COR-L47 (cell line): ENCODE measurements around the gene PCID2.
A peak's percentile ranks its signal among the peaks of the same experiment; 100 is the strongest.

Experiments
- DNase-seq: peaks from one replicate; lab custom pipeline; 2025; lab: John Stamatoyannopoulos, UW

Gene PCID2

DNA sequence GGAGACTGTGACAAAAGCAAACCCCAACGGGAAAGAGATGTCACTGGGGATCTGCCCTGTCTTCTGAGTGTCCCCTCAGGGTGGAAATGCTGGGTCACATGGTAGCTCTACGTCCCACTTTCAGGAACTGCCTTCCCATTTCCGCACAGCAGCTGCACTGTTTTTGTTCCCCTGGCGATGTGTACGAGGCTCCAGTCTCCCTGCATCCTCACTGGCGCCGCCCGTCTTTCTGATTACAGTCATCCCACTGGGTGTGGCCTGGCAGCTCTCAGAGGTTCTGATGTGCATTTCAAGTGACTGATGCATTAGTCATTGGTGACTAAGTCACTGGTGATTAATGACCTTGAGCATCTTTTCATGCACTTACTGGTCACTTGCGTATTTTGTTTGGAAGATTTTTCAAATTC is 21.2 kb downstream of the PCID2 start:
- DNase-seq, result peak; percentile 2

DNA sequence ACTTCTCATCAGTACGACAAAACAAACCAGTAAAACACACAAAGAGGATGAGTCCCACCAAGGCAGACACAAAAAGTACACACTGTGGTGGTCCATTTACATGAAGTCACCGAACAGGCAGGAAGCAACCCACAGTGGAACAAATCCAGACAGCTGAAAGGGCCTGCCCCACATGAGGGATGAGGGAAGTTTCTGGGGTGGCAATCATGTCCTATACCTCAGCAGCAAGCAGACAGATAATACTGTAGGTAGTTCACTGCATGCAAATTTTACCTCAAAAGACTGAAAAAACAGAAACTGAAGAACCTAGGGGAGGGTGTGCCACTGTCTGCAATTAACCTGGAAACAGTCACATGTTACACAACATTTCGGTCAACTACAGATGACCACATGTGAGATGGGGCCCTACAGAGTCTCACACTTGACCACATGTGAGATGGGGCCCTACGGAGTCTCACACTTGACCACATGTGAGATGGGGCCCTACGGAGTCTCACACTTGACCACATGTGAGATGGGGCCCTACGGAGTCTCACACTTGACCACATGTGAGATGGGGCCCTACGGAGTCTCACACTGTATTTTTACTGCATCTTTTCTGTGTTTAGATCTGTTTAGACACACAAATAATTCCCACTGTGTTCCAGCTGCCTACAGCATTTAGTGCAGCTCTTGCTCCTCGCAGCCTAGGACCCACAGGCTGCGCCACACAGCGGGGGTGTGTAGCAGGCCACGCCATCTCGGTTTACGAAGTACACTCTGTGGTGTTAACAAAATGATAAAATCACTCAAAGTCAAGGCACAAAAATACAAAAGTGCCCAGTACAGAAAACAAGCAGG is 22.2 kb downstream of the PCID2 start:
- DNase-seq, result no peak

DNA sequence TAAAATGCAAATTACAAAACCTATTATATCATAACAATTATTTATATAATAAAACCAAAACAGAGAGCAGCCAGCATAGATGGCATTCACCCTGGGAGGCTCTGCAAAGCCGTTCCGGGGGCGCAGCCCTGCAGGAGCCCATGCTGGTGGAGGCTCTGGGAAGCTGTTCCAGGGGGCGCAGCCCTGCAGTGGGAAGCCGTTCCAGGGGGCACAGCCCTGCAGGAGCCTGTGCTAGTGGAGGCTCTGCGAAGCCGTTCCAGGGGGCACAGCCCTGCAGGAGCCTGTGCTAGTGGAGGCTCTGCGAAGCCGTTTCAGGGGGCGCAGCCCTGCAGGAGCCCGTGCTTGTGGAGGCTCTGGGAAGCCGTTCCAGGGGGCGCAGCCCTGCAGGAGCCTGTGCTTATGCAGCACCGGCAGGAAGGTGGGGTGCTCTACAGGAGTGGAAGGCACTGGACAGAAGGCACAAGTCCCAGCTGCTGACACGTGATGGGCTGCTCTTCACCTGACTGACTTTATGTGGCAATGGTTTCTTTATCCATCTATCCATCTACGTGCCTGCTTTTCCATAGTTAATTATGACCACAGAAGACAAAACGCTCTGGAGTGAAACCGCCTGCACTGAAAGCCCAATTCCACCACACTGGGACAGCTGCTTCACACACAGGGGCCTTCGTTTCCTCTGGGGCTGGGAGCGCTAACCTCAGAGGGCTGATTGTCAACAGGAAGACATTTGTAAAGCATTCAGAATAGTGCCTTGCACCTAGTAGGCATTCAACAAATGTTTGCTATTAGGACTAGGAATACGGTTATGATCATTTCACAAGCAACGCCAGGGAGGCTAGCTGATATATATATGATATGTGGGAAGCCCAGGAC is 23.7 kb downstream of the PCID2 start:
- peak; percentile 34 for DNase-seq

DNA sequence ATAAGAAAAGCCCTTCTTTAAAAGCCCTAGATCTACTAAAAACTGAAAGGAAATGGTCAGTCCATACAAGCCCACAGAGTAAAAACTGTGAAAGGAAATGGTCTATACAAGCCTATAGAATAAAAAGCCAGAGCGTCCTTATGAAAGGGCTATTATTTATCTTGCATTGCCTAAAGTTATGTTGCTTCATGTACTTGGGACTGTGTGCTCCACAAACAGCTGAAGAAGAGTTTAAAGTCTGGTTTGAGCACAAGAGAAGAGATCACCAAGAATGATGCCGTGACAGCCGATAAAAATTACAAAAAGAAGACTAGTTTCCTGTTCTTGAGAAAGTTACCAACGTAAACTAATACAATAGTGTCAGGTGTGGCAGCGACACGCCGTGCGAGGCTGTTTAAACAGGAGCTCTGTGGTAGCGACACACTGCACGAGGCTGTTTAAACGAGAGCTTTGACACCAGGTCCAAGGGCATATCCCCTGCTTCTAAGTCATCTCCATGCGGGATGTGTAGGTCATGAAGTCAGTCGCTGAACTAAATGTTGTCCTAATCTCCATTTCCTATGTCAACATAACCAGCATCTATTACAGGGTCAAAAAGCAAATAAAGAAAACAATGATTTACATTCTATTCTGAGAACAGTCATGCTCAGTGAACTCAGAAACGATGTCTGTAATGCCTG is 24.9 kb downstream of the PCID2 start:
- no peak for DNase-seq

DNA sequence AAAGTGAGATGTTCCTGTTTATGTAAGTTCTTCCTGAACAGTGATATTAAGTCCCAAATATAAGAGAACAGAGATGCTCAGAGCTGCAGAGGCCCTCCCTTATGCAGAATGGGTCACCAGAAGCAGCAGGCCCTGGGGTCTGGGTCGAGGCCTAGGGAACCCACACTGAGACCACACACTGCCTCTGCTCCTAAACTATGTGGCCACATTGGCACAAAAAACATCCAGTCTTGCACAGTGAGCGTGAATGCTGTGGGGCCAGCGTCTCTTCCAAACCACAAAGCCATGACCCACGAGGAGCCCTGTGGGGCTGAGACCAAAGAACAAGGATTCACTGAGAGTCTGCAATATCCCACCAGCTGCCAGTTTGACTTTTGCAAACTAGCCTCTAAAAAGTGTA is 26.4 kb downstream of the PCID2 start:
- no peak for DNase-seq

DNA sequence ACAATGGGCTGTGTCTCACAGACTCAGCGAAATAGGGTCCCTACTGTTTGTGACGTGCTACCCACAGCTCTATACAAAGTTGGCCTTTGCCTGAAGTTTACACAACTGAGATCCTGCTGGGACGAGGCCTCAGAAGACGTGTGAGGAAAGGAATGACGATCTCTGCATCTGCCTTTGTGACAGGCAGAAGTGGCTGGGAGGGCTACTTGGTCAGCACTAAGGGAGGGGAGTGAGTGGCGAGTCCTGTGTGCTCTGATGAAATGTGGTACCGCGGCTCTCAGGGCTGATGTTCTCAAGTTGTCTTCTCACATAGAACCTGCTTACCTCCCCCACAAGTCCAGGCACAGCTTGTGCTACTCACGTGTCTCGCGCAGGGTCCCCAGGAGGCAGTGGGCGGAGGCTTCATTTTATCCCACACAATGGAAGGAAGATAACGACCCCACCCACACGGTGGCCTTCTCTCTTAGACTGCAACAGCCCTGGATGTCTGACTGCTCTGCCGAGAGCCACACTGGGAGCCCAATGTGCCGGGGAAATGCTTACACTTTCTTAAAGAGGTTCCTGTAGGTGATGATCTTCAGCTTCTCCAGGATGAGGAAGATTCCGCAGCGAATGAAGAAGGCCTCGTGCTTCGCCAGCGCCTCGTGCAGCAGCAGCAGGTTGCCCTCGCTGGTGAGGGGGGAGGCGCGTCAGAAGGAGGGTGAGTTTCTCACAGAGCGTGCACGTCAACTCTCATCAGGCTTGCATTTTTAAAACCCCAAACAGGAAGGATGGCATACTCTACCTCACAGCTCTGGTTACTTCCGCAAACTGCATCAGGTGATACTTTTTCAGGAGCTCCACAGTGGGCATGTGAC is 28.9 kb downstream of the PCID2 start:
- no peak for DNase-seq

DNA sequence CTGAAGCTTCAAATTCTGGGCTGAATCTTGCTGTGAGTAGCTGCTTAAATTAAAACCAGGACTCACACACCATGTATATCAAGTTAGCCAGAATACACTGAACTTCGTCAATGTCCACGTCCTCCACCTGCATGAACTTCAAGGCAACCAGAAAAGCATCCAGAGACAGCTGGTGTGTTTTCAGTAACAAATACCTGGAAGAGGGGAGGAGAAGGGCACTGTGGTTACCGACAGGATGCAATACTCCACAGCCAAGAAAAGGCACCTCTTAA is 29.6 kb downstream of the PCID2 start:
- DNase-seq, result no peak

DNA sequence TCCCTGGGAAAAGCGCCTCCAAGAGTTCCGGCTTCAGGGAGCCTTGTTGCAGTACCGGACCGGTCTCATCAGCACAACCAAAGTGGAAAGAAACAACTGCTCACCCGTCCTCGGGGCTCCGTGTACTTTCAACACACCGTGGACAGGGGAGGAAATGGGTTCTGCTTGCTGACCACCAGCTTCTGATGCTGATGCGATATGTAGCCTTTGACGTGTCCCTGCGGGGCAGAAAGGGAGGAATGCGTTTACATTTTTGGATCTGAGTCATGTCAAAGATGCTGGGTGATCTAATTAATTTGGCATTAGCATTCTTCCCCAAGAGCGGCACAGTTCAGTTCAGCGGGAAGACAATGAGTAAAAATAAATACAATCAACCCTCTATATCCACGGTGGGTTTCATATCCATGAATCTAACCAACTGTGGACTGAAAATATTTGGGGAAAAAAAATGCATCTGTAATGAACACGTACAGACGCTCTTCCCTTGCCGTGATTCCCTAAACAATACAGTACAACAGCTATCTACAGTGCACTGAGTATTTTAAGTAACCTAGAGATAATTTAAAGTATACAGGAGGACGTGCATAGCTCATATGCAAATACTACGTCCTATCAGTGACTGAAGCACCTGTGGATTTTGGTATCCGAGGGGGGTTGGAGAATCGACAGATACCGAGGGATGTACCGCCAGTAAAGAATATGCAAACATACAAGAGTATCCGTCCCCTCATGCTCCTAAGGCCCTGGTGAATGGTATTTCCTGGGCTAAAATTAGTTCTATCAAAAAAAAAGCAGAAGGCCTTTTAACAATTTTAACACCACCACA is 30.2 kb downstream of the PCID2 start:
- no peak for DNase-seq

DNA sequence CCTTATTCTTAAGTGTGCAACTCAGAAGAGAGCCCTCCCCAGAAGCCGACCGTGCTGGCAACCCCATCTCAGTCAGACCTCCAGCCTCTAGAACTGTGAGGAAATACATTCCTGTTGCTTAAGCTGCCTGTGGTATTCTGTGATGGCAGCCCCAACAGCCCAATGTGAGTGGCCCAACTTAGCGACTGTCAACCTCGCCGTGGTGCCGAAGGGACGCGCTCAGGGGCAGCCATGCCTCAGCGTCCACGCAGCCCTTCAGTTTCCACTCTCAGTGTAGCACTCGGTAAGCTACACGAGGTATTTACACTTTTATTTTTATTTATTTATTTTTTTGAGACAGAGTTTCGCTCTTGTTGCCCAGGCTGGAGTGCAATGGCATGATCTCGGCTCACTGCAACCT is 31.6 kb downstream of the PCID2 start:
- no peak for DNase-seq

DNA sequence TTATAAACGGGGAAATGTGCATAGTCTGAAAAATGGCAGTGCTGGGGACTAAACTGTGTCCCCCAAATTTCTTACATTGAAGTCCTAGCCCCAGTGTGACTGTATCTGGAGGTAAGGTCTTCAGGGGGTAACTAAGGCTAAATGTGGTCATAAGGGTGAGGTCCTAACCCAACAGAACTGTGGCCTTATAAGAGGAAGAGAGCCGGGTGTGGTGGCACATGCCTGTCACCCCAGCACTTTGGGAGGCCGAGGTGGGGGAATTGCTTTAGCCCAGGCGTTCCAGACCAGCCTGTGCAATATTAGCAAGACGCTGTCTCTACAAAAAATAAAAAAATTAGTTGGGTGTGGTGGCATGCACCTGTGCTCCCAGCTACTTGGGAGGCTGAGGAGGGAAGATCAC is 32.2 kb downstream of the PCID2 start:
- DNase-seq, result no peak

DNA sequence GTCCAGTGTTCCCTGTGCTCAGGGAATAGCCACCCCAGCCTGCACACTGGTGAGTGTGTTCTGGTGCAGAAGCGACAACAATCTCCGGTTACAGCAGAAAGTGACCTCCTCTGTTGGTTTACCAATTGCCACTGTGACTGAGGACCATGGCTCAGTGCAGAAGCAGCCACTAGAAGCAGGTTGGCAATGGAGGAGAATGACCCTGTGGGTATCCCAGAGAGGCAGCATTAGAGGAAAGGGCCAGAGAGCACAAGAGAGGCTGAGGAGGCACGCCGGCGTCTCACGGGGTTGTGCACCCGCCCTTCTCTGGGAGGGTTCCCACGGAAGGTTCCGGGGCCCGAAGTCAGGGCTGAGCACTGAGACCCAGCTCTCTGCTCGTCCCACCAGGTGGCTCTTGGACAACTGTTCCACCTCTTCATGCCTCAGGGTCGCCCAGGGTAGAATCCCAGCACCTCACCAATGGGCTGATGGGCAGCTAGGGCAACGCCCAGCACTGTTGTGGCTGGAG is 36.0 kb downstream of the PCID2 start:
- DNase-seq, result no peak

DNA sequence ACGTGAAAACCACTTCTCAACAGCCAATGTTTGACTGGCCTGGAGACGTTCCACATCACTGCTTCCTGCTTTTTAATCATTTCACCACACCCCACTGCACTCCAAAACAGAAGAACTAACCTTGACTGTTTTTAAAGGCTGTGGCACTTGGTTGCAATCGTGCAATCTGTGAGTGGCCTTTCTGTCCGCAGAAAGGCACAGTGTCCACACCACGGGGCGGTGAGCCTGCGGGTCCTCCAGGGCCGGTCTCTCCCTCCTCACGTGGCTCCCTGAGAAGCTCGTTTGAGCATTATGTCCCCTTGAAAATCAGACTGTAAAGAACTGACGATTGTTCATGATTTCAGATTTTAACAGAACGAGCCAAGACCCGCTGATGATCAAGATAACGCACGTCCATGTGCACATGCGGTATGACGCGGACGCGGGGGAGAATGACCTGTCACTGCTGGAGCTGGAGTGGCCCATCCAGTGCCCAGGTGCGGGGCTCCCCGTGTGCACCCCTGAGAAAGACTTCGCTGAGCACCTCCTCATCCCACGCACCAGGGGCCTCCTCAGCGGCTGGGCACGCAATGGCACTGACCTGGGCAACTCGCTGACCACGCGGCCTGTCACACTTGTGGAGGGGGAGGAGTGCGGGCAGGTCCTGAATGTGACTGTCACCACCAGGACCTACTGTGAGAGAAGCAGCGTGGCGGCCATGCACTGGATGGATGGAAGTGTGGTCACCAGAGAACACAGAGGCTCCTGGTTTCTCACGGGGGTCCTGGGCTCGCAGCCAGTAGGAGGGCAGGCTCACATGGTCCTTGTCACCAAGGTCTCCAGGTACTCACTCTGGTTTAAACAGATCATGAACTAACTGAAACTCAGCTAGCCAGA is 37.0 kb downstream of the PCID2 start:
- no peak for DNase-seq

DNA sequence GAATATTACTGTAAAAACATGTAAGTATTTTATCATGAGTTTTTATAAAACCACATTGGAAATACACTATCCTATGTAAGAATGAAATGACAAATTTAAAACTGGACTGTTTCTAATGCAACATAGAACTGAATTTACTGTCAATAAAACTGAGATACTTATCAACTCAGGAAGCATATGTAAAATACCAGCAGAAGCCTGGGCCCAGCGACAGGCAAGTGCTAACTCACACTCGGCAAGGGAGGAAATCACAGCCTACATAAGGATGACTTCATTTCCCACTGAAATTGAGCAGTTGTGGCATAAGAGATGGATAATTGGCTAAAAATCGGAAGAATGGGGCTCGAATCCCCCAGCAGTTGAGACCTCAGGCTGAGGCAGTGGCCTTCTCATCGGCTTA is 38.0 kb downstream of the PCID2 start:
- DNase-seq, result no peak

DNA sequence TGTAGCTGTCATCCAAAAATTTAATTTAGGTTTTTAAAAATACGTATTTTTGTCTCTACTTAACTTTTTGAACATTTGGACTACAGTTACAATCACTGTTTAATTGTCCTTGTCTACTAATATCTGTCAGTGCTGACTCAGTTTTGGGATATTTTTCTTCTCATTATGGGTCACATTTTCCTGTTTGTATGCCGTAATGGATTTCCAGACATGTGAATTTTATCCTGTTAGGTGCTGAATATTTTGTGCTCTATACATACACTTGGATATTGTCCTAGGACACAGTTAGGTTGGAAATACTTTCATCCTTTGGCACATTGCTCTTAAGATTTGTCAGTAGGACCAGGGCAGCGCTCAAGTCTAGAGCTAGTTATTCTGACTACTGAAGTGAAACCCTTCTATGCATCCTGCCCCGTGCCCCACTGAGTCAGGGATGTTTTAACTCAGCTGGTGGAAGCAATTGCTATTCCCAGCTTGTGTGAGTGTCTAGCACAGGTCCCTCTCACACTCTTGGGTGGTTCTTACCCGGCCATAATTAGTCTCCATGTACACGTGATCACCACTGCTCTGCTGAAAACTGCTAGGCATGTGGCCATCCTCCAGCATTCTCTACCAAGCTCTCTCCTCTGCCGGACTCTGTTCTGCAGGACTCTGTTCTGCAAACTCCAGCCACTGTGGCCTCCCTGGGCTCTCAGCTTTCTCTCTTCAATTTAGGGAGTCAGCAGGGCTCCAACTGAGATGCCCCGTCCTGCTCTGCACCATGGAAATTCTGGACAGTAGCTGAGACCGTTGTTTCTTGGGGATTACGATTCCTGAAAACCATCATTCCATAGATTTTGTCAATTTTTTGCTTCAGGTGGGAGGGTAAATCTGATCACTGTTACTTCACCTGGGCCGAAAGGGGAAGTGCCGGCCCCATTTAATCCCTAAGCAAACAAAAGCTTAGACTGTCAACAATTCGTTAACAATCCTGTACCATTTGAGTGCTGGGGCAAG is 38.9 kb downstream of the PCID2 start:
- DNase-seq, result no peak

DNA sequence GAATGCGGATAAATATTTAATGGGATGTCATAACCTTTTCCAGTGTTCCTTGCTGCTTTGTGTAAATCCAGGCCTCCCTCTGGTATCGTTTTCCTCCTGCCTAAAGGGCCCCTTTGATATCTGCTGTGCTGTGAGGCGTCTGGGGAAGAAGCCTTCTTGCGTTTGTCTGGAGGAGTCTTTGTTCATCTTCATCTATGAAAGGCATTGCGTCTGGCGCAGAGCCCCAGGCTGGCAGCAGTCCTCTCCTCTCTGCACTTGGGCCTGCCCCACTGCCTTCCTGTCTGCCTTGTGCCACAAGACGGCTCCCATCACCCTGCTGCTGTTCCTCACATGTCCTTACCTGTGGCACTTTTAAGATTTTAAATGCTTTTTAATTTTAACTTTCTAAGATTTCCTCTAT is 40.3 kb downstream of the PCID2 start:
- no peak for DNase-seq

DNA sequence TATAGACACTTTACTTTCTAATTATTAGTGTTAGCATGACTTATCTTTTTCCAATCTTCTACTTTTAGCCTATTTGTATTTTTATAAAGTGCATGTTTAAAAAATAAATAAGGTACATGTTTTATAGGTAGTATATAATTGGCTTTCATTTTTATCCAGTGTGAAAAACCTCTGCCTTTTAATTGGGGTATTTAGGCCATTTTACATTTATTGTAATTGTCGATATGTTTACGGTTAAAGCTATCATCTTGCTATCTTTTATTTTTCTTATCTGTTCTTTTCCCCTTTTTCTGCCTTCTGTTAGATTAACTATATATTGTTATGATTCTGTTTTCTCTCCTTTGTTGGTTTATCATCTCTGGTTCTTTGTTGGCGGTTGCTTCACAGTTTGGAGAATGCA is 40.9 kb downstream of the PCID2 start:
- DNase-seq, result no peak

DNA sequence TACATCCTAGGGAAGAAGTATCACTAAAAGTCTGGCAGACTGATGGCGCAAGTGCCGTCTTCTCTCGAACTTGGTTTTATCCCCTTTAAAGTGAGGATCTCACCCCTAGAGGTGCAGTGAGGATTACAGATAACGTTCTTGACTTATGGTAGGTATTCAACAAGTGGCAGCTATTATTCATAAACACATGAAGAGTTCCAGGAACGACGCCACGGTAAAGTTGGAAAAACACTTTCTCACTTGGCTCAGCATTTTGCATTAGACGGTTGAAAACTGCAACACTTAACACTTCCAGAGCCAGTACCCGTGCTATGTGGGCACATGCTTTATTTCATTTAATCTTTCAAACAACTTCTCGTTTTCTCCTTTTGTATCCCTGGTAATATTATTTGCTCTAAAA is 41.3 kb downstream of the PCID2 start:
- DNase-seq, result no peak

DNA sequence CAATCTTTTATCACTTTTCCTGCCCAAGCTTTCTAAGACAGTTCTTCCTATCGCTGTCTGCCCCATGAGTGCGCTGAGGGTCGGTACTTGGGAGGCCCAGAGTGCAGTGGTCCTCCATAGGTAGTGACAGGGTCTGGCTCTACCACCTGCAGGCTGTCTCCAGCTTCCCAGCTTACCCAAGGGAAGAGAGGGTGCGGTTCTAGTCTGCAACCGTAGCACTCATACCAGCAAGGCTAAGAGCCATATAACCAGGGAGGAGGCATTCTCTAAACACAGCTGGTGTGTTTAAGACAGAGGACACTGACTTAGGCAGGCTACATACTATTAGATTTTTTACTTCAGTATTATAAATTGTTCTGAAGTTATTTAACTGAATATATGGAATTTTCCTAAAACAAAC is 41.8 kb downstream of the PCID2 start:
- no peak for DNase-seq

DNA sequence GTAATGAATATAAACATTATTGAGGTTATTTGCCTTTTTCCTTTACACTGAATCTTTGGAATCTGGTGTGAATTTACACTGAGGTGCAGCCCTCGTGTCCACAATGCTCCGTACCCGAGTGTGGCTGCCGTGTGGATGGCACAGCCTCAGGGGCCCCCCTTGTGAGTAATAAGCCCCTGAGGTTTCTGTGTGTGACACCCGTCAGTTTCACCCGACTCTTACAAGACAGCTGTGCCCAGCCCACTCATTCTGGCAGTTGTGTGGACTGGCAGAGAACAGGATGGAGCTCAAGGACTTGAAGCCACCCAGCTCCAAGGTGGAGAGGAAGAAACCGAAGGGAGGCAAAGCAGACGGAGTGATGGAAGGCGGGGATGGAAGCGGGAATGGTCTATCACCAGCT is 42.2 kb downstream of the PCID2 start:
- no peak for DNase-seq
